NCI-H2029 treated with DMSO at 0.1 percent for 48 hours (cell line): ENCODE measurements around the gene LSM11.

Experiments
- DNase-seq: peaks from one replicate; lab custom pipeline; 2025; lab: John Stamatoyannopoulos, UW

The LSM11 gene

DNA sequence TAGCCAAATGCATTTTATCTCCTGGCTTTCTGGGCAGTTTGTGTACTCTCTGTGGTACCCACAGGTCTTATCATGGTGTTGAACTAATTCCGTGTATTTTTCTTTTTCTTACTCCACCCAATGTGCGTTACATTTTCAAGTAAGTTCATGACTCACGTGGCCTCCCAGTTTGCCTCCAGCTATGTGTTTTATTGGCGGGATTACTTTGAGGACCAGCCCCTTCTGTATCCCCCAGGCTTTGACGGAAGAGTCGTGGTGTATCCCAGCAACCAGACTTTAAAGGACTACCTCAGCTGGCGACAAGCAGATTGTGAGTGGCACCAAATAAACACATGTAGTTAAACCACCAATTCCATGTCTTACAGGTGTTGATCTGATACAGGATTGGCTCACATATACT, 9.1 kb upstream of the LSM11 start:
- DNase-seq = no peak

DNA sequence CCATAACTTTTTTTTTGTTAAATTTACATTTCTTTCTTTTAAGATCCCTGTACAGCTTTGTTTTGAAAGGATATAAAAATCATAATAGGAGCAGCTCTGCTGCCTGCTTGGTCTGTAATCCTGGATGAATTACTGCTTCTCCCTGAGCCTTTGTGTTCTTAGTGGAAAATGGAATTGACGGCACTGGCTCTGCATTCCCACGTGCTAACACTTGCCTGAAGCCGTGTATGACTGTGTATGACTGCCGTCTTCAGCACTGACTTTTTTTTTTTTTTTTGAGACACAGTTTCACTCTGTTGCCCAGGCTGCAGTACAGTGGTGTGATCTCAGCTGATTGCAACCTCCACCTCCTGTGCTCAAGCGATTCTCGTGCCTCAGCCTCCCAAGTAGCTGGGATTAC, 7.5 kb upstream of the LSM11 start:
- no peak for DNase-seq

DNA sequence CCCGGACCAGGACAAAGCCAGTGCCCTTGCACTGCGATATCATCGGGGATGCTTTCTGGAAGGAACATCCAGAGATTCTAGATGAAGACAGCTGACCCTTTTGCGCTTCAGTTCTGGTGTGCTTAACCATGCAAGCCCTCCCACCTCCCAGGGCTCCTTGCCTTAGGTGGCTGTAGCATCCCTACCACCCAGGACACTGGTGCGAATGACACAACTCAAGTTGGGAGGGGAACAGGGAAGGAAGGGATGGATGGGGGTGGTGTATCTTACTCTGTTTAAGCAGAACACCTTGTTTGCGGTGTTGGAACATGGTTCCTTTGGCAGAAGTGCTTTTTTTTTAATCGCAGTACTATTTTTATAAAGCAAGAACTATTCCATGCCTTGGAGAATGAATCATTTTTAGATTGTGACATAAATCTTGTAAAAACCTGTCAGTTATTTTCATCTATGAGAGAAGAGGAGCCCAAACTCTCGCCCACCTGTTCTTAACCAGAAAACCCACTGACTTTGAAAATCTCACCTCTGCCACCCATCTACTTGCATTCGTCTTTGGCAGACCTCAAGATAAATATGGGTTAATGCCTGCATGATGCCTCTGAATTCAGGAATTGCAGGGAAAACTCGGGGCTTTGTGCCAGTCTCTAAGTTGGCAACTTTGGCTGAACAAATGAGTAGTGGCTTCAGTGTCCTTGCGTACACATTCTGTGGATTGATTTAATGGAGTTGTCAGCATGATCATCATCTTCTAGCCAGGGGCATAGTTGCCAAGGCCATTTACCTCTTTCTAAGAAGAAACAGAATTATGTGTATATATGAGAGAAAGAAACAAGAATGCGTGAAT, 3.9 kb upstream of the LSM11 start:
- DNase-seq = no peak

DNA sequence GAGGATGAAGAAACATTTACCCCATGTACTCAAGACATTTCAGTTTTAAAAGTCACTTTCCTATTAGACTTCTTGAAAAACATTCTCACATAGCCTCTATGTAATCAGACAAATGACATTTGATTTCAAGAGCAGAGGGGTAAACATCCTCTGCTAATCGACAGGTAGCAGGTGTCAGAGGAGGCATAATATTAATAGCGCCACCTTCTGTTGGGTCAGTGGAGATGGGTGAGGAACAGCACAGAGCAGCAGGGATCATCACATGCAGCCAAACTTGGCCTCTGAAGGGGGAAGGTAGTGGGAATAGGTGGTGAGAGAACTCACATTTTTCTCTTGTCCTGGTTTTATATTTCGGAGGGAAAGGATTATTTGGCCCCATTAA, 3.3 kb upstream of the LSM11 start:
- no peak for DNase-seq

DNA sequence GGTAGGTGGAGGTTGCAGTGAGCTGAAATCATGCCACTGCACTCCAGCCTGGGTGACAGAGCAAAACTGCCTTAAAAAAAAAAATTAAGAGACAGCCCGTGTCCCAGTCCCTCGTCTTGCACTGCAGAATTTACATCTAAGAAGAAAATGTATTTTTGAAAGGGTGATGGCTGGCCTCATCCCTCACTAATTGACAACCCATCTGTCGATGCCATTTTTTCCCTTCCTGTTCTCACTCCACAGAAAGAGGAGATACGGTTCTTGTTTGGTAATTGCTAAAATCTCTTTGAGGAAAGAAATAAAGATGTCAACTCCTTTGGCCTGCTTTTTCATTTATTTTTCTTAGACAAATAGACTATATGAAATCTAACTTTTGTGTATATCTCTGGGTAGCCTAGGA, 2.4 kb upstream of the LSM11 start:
- DNase-seq = no peak

DNA sequence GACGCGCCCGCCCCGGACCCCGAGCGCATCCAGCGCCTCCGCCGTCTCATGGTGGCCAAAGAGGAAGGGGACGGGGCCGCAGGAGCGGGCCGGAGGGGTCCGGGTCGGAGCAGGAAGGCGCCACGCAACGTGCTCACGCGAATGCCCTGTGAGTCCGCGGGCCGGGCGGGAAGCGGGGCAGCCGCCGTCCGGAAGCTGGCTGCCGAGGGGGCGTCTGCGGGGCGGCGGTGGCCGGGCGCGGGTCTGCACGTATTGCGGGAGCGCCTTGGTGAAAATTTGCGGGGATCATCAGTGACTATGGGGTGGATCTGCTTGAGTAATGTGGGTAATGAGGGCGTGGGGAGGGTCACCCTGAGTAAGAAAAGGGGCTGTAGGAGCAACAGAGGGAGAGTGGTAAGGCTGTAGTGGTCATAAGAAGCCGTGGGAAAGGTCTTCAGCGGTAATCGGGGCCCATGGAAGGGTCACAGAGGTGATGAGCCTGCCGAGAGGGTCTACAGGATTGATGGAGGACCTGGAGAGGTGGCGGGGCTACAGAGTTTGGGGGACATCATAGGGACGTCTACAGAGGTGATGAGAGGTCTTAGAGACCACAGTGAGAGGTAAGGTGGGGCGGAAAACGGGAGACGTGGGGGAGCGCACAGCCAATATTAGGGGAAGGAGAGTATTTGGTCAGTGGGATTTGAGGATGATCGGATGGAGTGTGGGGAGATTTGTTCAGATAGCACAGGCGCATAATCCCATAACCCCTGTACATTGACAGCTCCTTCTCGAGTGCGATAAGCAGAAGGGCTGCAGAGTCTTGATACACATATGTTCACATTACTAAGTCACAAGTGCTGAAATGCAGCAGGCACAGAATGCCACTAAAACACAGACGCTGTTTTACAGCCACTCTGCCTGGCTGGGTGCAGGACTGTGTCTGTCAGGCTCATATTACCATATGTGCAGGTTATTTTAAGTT, 819 bp downstream of the LSM11 start:
- no peak for DNase-seq

DNA sequence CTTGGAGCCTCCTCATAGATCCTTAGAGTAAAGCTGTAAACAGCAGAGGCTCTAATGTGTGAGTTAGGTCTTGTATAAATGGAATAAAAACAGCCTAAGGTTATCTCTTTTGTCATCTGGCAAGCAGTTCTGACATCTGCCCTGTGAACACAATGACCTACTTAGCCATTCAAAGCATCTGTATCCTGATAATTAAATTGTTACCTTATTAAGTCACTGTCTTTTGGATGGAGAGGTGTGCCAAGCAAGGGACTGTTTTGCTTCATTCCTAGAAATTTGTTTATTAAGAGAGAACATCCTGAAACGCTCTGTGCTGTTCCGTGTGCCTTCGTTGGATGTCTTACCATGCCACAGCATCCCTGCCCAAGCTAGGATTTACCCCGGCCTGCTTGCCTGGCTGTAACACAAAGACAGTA, 1.5 kb downstream of the LSM11 start:
- DNase-seq = no peak

DNA sequence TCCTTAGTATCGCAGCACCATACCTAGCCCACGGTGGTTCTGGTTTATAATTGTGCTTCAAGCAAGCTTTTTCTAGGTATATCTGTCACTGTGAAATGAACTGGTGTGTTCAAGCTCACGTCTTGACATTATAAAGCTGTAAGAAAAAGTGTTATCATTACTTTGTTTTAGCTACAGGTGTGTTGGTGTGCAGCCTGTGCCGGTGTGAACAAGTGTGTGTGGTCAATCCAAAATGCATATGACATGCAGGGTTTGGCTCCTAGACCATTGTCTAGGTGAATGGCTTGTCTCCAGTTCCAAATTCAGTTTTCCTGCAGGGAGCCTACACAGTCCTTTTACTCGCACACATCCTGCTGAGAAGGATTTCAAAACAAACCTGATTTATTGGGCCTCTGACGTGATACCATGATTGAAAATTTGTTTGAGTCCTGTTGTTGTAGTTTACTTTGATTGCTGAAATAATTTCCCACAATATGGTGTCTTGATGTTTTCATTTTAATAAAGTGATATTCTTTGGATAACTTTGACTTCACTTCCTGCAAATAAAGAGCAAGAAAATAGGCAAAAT, 3.7 kb downstream of the LSM11 start:
- no peak for DNase-seq

DNA sequence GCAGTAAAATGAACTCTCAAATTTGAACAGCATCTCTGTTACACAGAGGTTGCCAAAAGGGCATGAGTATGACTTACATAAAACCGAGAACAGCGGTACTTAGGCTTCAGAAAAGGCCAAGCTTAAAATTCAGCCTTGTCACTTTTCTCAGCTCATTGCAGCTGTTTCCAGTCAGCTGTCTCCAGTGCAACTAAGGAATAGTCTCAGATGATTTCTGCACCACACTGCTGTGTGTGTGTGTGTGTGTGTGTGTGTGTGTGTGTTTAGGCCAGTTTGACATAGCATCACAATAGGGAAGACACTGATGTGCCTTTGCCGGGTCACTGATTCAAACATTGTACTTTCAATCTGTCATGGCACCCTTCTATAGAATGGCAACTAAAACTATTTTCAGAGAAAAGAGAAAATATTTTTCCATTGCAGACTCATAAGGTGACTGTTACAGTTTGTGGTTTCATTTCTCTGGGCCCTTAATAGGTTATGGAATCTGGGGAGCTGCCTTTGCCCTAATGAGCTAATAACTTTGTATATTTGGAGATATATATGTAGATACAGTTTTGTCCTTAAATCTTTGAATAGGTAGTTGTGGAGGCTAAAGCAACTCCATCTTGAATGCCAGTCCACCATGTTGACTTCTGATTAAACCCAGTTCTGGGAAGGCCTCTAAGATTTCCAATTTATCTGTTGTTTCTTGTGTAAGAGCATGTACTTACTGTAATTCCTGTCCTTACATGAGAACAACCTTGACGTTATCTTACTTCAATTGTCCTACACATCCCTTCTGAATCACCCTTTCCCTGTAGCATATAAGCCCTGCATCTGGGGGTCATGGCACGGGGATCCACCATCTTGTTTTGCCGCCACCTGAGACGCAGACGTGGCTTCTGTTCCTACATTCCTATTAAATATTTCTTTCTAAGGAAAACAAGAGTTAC, 4.5 kb downstream of the LSM11 start:
- no peak for DNase-seq

DNA sequence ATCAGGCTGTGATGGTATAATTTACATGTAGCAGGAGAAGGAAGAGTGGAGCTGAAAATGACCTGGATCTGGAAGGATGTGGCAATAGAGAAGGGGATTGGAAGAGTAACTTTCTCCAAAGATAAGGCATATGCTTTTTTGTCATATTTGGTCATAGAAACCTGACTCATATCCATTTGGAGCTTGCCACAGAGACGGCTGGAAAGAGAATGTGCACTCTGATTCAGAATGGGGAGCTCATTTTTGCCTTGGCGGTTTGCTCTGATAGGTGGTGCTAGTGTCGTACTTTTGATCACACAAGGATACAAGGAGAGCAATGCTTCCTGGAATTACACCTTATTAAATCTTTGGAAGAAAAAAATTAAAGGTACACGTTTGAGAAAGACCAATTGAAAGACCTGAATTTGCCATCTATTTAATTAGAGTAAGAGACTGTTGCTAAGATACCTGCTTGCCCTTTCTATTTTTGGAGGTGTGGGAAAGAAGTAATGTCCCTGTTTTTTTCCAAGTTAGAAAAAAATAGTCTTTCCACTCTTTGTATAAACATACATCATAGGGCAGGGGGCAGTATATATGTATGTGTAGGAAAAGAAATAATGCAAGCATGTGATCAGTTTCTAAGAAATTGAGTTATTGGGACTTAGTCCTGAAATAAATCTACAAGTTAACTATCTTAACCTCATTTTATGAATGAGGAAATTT, 5.4 kb downstream of the LSM11 start:
- DNase-seq = no peak

DNA sequence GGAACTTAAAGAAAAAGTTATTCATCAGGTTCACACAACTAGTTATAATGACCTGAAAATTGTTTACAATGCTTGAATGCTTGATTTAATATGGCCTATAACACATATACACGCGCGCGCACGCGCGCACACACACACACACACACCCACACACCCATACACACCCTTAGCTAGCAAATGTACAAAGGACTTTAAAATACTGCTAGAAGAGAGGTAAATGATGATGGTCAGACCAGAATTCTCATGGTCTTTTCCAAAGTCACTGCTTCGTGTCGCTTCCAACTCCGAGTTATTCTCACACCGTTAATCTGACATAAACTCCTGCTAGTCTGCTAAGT, 5.9 kb downstream of the LSM11 start:
- no peak for DNase-seq

DNA sequence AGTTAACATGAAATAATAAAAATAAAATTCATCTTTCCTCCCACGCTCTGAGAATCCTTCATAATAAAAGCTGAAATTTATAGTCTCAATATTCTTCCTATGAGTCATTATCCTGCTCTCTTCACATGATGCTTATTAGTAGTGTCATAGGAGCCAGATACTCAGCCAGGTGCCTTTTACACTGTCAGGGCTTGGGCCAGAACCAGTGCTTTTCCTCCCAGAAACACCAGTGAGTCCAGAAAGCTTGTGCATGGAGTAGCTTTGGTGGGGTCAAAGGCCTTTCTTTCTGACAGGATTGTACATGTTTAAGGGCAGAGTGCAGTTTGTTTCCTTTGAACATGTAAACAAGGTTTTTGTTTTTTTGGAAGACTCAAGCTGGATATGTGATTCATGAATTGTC, 6.8 kb downstream of the LSM11 start:
- DNase-seq = no peak

DNA sequence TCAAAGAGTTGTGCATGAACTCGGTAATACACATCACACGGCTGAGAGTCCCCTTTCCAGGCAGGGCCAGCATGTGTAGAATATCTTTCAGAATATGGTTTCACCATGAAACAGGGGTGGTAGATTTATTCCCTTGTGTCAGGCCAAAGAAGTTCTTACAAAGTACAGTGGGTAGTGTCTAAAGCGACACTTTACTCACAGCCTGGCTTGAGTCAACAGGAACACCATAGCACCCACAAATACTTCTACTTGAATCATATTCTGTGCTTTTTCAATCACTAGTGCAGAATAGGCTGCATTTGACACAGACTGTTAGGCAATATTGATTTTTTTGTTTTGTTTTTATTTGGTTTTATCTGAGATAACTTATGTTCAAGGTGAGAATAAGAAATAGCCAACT, 12.6 kb downstream of the LSM11 start:
- DNase-seq = no peak

DNA sequence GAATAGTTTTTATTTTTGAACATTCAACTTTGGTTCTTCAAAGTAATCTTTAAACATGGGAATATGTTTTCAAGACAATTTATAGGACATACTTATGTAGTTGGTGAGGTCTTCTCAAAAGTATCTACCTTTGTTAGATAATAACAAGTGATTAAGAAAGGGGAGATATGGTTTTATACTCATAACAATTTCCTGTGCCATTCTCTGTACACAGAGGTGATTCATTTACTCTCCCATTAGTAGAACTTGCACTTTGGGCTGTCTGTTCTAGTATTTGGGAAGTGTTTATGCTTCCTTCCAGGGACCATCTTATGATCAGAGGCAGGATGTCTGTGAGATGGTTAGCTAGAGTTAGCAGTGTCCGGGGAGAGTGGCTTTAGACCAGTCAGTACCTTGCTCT, 15.2 kb downstream of the LSM11 start:
- no peak for DNase-seq

DNA sequence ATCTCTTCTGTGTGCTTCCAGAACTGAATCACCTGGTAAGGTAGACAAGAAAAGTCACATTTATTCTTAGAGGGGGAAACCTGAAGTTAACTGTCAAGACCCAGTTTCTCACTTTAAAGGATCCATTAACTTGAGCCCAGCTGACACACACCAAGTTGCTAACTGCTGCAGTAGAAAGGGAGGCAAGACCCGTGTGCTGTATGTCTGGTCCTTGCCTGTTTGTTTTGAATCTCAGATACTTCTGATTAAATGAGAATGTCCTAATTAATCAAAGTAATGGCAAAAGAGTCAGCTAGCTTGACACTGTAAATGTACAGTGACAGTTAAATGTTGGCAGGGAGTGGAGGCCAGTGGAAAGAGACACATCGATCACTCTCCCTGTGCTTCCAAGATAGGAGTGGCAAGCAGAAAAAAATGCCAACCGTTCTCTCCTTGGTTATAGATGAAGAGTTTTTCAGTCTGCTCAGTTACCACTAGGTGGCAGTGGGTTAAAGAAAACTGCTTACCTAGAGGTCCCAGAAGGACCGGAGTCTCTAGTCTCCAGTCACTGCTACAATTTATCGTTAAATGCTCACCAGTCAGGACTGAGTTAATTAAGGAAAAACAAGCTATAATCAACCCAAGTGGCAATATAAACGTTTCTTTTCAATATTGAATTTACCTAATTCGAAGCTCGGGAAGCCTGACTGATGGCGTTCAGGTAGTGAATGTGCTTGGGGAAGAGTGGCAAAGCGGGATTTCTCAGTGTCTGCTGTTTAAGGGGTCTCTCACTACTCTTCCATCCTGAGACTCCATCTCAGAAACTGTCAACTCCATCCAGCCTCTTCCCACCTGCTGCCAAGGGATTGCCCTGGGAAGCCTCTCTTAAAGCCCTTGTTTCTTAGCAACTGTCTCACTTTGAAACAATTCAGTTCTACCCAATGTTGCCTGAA, 18.4 kb downstream of the LSM11 start:
- peak; percentile 69 for DNase-seq

DNA sequence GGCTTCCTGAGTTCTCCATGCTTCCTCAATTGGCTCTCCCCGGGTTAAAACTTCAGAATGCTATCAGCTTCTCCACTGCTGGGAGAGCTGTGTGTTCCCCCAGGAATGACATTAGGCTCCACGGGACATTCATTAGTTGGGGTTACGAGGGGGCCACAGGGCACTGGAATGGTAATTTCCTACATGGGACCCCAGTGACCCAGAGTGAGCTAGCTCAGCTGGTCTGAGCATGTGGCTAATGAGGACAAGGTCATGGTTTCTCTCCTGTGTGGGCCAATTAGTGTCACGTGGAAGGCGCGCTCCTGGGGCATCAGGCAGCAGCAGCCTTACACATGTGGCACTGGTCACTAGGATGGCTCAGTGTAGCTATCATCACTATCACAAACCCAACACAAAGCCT, 21.0 kb downstream of the LSM11 start:
- DNase-seq = no peak

DNA sequence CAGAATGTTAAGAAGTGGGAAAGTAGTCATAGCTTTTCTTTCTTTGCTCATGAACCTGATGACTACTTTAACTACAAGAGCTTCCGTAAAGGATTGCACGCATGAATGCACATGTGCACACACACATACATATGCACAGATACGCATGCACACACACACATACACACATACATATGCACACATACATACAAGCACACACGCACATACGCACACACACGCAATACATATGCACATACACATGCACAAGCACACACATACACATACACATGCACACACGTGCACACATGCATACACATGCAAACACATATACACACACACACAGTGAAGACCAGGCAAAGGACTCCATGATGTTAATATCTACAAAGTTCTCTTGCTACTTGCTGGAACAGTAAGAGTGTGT, 22.9 kb downstream of the LSM11 start:
- no peak for DNase-seq

DNA sequence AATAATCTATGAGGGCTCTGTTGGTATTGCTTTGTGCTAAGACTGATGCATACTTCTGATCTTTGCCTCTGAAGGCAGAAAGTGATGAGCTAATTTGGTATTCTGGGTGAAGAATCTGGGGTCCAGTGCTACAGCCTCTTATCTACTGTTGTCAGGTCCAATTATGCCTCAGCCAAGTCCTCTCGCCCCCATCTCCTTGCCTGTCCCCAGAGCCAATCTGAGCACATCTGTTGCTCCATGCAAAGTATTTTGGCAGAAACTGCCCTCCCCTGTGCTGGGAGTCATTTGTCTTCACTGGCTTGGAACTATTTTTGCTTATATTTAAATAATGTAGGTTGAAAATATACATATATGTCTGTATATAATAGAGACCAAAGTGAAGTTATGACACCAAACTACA, 23.4 kb downstream of the LSM11 start:
- no peak for DNase-seq

DNA sequence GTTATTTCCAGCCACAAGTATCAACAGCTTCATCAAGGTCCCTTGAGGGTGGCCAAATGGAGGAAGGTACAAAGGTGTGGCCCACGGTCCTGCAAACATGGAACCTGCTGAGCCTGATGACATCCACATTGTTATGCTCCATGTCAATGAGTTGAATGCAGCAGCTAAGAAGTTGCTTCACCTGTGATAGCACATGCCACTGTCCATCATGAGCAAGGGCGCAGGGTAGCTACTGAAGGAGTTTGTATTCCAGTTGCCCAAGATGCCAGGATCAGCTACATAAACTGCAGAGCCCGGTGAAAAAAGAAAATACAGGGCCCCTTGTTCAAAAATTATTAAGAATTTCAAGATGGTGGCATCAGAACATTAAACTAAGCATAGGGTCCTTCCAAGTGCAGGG, 24.2 kb downstream of the LSM11 start:
- no peak for DNase-seq

DNA sequence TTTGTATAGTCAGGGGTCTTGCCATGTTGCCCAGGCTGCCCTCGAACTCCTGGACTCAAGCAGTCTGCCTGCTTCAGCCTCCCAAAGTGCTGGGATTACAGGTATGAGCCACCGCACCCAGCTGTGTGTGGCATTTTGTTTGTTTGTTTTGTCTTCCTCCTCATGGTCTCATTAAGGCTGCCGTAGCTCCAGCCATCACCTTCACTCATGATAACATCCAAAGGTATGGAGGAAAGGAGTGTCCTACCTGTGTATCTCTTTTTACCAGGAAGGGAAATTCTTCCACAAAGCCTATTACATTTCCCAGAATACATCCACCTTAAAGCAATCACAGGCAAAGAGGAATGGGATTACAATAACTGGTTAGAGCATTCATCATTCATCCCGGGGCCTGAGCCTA, 27.2 kb downstream of the LSM11 start:
- DNase-seq = no peak
